IgD-negative memory B cell (primary cell): ENCODE results near the gene SHISA2. TPM values are rescaled to one million over a fixed set of nuclear protein-coding genes. Genes with fewer than 3 reads are reported as not detected.

Experiments
- H3K27ac Mint-ChIP-seq, 3 donors: one replicate each; pipeline ENCODE4 v1.8.0; 2020 to 2022; ENCODE audit warnings: mild to moderate bottlenecking in 3 of 3, mixed read lengths in 3 of 3, moderate library complexity in 1 of 3
- H3K27me3 Mint-ChIP-seq: one replicate; pipeline ENCODE4 v1.8.0; 2021; ENCODE audit warnings: mixed read lengths
- H3K36me3 Mint-ChIP-seq: one replicate; pipeline ENCODE4 v1.8.0; 2020; ENCODE audit warnings: mild to moderate bottlenecking, mixed read lengths
- H3K4me1 Mint-ChIP-seq, 3 donors: one replicate each; pipeline ENCODE4 v1.8.0; 2020 to 2022; ENCODE audit warnings: mixed read lengths in 3 of 3, mild to moderate bottlenecking in 1 of 3
- H3K4me3 Mint-ChIP-seq, 4 donors: one replicate each; pipeline ENCODE4 v1.8.0; 2020 to 2022; ENCODE audit warnings: mild to moderate bottlenecking in 4 of 4, mixed read lengths in 4 of 4, moderate library complexity in 3 of 4
- H3K9me3 Mint-ChIP-seq, 3 donors: one replicate each; pipeline ENCODE4 v1.8.0; 2020 to 2021; ENCODE audit warnings: mixed read lengths in 3 of 3, mild to moderate bottlenecking in 1 of 3
- polyA plus RNA-seq: library from polyadenylated mRNA; unstranded; fragments of 300-500 nt; fragmentation: Illumina TruSeq; gene quantifications from one replicate; pipeline ENCODE4 v1.2.3, GENCODE V29; 2021

The SHISA2 gene
- polyA plus RNA-seq, 1 donor from 2014 or later = not detected

GRCh38 chr13:26058704-26059103 is 6.9 kb upstream of the SHISA2 start:
- Mint-ChIP-seq H3K36me3 (no peaks in the 10 kb centered on the region), H3K27me3 (no peaks in the 10 kb centered on the region), H3K4me3 (no peak overlapping the region), H3K4me1 (no peaks in the 10 kb centered on the region), H3K27ac (peak overlapping the region in 1 of 3 donors; percentile 35), H3K9me3 (no peaks in the 10 kb centered on the region)

GRCh38 chr13:26054896-26055295 is 3.1 kb upstream of the SHISA2 start:
- Mint-ChIP-seq H3K27ac (no peak overlapping the region), H3K36me3 (no peaks in the 10 kb centered on the region), H3K9me3 (no peaks in the 10 kb centered on the region), H3K4me1 (peaks cover 0 to 5% (median 2%) of the 10 kb centered on the region in 3 donors), H3K4me3 (no peak overlapping the region), H3K27me3 (peaks cover 15% of the 10 kb centered on the region)

GRCh38 chr13:26053418-26053980 is 1.7 kb upstream of the SHISA2 start:
- Mint-ChIP-seq H3K4me3 (no peak overlapping the region), H3K27me3 (peaks cover 25% of the 10 kb centered on the region), H3K36me3 (no peaks in the 10 kb centered on the region), H3K9me3 (no peaks in the 10 kb centered on the region), H3K4me1 (peaks cover 0 to 5% (median 2%) of the 10 kb centered on the region in 3 donors), H3K27ac (no peak overlapping the region)

GRCh38 chr13:26052337-26052736 is 521 bp upstream of the SHISA2 start:
- peak overlapping the region in 2 of 4 donors; percentile 22 to 79 for H3K4me3 Mint-ChIP-seq

GRCh38 chr13:26051231-26051656 is 572 bp downstream of the SHISA2 start:
- H3K9me3 Mint-ChIP-seq = no peaks in the 10 kb centered on the region
- peaks cover 0 to 5% (median 2%) of the 10 kb centered on the region in 3 donors for H3K4me1 Mint-ChIP-seq
- H3K36me3 Mint-ChIP-seq = no peaks in the 10 kb centered on the region
- H3K27ac Mint-ChIP-seq = no peak overlapping the region
- peaks cover 27% of the 10 kb centered on the region for H3K27me3 Mint-ChIP-seq
- H3K4me3 Mint-ChIP-seq = no peak overlapping the region

More at GRCh38 chr13:26052337-26052736, 521 bp upstream of the SHISA2 start:
- no peaks in the 10 kb centered on the region for H3K36me3 Mint-ChIP-seq
- no peak overlapping the region for H3K27ac Mint-ChIP-seq
- no peaks in the 10 kb centered on the region for H3K9me3 Mint-ChIP-seq
- H3K27me3 Mint-ChIP-seq = peaks cover 27% of the 10 kb centered on the region
- peaks cover 0 to 5% (median 2%) of the 10 kb centered on the region in 3 donors for H3K4me1 Mint-ChIP-seq

DNA sequence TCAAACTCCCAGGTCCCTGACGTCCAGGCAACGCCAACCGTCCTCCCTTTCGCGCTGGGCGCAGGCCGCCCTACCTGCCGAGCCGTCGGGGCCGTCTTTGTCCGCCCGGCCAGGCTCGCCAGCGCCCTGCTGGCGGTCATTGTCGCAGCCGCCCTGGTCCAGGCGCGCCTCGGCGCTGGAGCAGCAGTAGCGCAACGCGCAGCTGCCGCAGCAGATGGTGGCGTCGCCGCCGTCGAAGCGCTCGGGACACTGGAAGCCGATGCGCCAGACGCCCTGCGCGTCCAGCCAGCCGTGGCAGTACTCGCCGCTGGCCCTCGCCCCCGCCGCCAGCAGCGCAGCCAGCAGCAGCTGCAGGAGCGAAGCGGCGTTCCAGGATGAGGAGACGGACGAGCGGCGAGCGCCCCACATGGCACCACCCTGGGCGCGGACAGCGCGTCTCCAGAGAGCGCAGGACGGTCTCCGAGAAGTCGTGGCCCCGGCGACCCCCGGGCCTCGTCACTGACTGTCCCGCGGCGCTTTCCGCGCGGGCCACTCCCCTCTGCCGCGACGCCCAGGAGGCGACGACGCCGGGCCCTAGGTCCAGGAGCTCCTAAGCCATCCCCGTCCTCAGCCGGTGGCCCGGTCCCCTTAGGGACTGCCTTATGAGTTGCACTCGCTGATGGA is 1.1 kb downstream of the SHISA2 start:
- Mint-ChIP-seq H3K4me1 (peaks cover 0 to 5% (median 2%) of the 10 kb centered on the region in 3 donors), H3K4me3 (no peak overlapping the region), H3K27ac (no peak overlapping the region), H3K27me3 (peaks cover 27% of the 10 kb centered on the region), H3K9me3 (no peaks in the 10 kb centered on the region), H3K36me3 (no peaks in the 10 kb centered on the region)

DNA sequence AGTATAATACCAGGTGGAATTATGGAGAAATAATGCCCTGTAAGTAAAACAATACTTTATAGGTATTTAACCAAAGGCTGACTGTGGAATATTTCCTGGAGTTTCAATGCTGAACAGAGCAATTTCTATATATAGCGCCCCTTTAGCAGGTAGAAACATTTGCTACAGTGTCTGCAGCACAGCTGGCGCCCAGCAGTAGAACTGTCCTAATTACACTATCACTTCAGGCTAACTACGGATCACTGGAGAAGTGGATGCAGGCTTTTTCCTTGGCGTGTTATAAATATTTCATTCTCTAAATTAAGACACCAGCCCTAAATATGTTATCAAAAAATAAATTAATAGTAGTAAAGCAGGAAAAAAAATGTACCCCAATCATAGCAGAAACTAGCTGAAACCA is 3.1 kb downstream of the SHISA2 start:
- no peaks in the 10 kb centered on the region for H3K36me3 Mint-ChIP-seq
- H3K27me3 Mint-ChIP-seq = peaks cover 27% of the 10 kb centered on the region
- H3K27ac Mint-ChIP-seq = no peak overlapping the region
- peak overlapping the region in 2 of 4 donors; percentile 24 to 43 for H3K4me3 Mint-ChIP-seq
- peaks cover 0 to 5% (median 2%) of the 10 kb centered on the region in 3 donors for H3K4me1 Mint-ChIP-seq
- peaks cover 0 to 1% (median 0%) of the 10 kb centered on the region in 3 donors for H3K9me3 Mint-ChIP-seq

DNA sequence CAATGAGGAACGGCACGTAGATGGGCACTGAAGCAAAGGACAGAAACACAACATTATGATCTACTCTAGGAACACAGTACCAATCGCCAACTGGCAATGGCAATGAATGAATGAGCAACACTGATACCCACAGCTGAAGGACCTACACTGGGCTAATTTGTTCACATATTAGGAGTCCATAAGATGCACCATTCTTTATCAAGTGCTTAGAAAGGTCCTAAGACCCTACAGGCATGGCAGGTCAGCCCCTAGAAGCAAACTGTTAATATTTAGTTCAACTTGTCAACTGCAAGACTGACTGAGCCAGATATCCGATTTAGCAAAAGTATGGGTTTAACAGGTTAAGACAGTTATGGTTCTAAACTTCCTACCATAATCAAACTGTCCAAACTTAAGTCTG is 4.8 kb downstream of the SHISA2 start:
- Mint-ChIP-seq H3K4me3 (no peak overlapping the region), H3K27me3 (peaks cover 14% of the 10 kb centered on the region), H3K4me1 (peaks cover 0 to under 1% (median under 1%) of the 10 kb centered on the region in 3 donors), H3K27ac (no peak overlapping the region), H3K36me3 (no peaks in the 10 kb centered on the region), H3K9me3 (peaks cover 0 to 1% (median 0%) of the 10 kb centered on the region in 3 donors)

GRCh38 chr13:26046639-26047038 is 5.2 kb downstream of the SHISA2 start:
- H3K4me1 Mint-ChIP-seq = no peaks in the 10 kb centered on the region
- H3K4me3 Mint-ChIP-seq = no peak overlapping the region
- H3K36me3 Mint-ChIP-seq = no peaks in the 10 kb centered on the region
- H3K27ac Mint-ChIP-seq = no peak overlapping the region
- H3K9me3 Mint-ChIP-seq = peaks cover 0 to 1% (median 0%) of the 10 kb centered on the region in 3 donors
- H3K27me3 Mint-ChIP-seq = peaks cover 13% of the 10 kb centered on the region

- Mint-ChIP-seq H3K27me3 (peaks cover 13% of the 10 kb centered on the region), H3K36me3 (no peaks in the 10 kb centered on the region), H3K4me1 (no peaks in the 10 kb centered on the region), H3K4me3 (no peak overlapping the region), H3K27ac (no peak overlapping the region), H3K9me3 (peaks cover 0 to 1% (median 0%) of the 10 kb centered on the region in 3 donors)
Observed at GRCh38 chr13:26045142-26045541, 6.7 kb downstream of the SHISA2 start.

DNA sequence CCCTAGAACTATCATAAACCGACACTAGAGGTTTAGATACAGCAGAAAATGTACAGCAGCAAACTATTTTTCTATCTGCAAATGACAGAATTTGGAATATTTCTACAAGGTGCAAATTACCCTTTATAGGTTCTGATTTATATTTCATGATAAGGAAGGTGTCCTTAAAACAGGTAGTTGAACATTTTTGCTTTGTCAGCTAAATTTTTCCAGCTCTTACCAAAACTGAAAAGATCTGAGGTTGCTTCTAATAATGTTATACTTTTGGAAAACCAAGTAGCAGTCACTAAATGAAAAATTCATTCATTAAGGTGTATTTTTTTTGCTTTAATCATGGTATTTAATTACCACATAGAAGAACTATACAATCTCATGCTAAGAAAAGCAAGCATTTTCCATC is 9.0 kb downstream of the SHISA2 start:
- no peak overlapping the region for H3K4me3 Mint-ChIP-seq
- no peaks in the 10 kb centered on the region for H3K36me3 Mint-ChIP-seq
- peaks cover 0 to 1% (median 0%) of the 10 kb centered on the region in 3 donors for H3K9me3 Mint-ChIP-seq
- H3K27ac Mint-ChIP-seq = no peak overlapping the region
- H3K27me3 Mint-ChIP-seq = peaks cover 3% of the 10 kb centered on the region
- no peaks in the 10 kb centered on the region for H3K4me1 Mint-ChIP-seq

DNA sequence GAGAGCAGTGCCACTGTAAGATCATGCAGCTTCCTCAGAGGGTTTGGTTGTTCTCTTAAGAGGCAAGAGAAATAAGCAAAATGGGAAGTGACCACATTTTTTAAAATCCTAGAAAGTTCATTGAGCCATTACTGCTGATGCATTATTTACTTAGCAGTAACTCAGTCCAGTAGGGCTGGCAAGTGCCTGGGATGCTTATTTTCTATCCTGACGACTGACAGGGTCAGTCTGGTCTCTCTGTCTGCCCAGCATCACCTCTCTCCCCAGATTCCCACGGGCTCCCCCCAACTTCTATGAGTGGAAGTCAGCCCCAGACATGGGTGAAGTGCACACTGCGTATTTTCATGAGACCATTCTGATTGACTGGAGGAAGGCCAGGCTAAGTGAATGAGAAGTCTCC is 10.4 kb downstream of the SHISA2 start:
- Mint-ChIP-seq H3K4me1 (no peaks in the 10 kb centered on the region), H3K27ac (no peak overlapping the region), H3K9me3 (peaks cover 0 to 1% (median 0%) of the 10 kb centered on the region in 3 donors), H3K36me3 (no peaks in the 10 kb centered on the region), H3K4me3 (no peak overlapping the region), H3K27me3 (peaks cover 2% of the 10 kb centered on the region)

GRCh38 chr13:26038931-26039475 is 12.8 kb downstream of the SHISA2 start:
- no peak overlapping the region for H3K27ac Mint-ChIP-seq
- no peaks in the 10 kb centered on the region for H3K36me3 Mint-ChIP-seq
- H3K27me3 Mint-ChIP-seq = peaks cover 2% of the 10 kb centered on the region
- no peaks in the 10 kb centered on the region for H3K4me1 Mint-ChIP-seq
- no peak overlapping the region for H3K4me3 Mint-ChIP-seq
- H3K9me3 Mint-ChIP-seq = peaks cover 0 to 6% (median 0%) of the 10 kb centered on the region in 3 donors

GRCh38 chr13:26037302-26037701 is 14.5 kb downstream of the SHISA2 start:
- Mint-ChIP-seq H3K27ac (no peak overlapping the region), H3K9me3 (peaks cover 0 to 6% (median 1%) of the 10 kb centered on the region in 3 donors), H3K4me3 (no peak overlapping the region), H3K36me3 (no peaks in the 10 kb centered on the region), H3K27me3 (peaks cover 2% of the 10 kb centered on the region), H3K4me1 (no peaks in the 10 kb centered on the region)

DNA sequence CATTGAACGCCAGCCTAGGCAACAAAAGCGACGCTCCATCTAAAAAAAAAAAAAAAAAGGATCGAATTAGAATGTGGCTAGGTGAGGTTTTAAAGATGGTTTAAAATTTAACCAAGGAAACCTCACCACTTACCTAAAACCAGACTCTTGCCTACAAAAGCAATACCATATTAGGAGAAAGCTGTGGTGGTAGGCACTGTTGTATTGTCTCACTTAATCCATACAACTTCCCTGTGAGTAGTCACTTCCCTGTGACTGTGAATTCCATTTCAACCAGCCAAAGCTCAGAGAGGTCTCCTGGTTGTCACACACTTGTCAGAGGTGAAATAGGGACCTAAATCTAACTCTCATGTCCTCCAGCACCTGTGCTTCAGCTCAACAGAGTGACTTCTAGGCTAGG is 15.4 kb downstream of the SHISA2 start:
- no peaks in the 10 kb centered on the region for H3K36me3 Mint-ChIP-seq
- peaks cover 4% of the 10 kb centered on the region for H3K27me3 Mint-ChIP-seq
- no peak overlapping the region for H3K4me3 Mint-ChIP-seq
- peaks cover 0 to 6% (median 6%) of the 10 kb centered on the region in 3 donors for H3K9me3 Mint-ChIP-seq
- no peaks in the 10 kb centered on the region for H3K4me1 Mint-ChIP-seq
- H3K27ac Mint-ChIP-seq = no peak overlapping the region
